ENCODE results near the gene PPP2R3B.
"Not testable (repeated sequence)": the region's sequence is repeated elsewhere in the genome, so short reads cannot be mapped to it uniquely, and the experiment has no call there.

PPP2R3B gene

DNA sequence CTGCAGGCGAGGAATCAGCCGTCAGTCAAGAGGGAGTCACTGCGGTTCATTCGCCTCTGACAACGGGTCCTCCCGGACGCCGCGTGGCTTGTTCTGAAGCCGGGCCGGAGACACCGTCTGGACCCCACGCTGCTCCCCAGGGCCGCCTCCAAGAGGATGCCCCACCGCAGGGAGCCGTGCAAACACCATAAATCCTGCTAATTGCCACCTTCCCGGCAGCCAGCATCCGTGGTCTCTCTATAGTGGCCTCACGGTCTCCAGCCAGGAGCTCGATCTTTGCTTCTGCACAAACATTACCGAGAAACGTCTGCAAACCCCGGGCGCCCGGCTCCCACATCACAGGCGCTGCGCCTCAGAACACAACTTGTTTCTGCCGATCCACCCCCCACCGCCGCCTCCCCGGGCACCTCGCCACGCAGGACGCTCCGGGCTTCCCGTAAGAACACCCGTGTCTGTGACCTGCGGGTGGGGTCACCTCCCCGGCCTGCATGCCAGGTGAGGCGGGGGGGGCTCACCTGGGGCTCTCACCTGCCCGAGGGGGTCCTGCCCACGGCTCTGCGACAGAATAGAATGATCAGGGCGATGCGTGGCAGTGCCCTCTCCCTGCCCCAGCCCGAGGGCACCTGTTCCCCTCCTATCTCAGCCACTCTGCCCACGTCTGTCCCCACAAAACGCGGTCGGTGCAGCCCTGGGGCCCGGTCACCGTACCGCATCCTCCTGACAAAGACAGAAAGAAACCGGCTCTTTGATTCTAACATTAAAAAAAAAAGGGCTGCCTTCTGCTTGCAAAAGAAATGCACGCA, 32.4 kb upstream of the PPP2R3B start:
- H3K36me3 ChIP-seq (replicated peaks; ENCODE audit: low read depth, low read length): no peaks in the 10 kb centered on the region
- no peak overlapping the region for H3K9ac ChIP-seq (ENCODE audit: low read length)
- no peak overlapping the region for H3K4me2 ChIP-seq (ENCODE audit: low read length)
- H4K20me1 ChIP-seq (ENCODE audit: insufficient read depth, low read length): no peaks in the 10 kb centered on the region
- H3K79me2 ChIP-seq (ENCODE audit: low read length): no peaks in the 10 kb centered on the region
- no peak overlapping the region for H3K27ac ChIP-seq (ENCODE audit: low read length)
- no peak overlapping the region for H2AFZ ChIP-seq (ENCODE audit: low read depth, low read length)
- no peaks in the 10 kb centered on the region for H3K27me3 ChIP-seq (ENCODE audit: low read depth, low read length)
- H3K4me3 ChIP-seq (ENCODE audit: low read length): no peak overlapping the region
- no peaks in the 10 kb centered on the region for H3K9me3 ChIP-seq (ENCODE audit: insufficient read depth, low read length)
- TF ChIP-seq, protein P1, sequence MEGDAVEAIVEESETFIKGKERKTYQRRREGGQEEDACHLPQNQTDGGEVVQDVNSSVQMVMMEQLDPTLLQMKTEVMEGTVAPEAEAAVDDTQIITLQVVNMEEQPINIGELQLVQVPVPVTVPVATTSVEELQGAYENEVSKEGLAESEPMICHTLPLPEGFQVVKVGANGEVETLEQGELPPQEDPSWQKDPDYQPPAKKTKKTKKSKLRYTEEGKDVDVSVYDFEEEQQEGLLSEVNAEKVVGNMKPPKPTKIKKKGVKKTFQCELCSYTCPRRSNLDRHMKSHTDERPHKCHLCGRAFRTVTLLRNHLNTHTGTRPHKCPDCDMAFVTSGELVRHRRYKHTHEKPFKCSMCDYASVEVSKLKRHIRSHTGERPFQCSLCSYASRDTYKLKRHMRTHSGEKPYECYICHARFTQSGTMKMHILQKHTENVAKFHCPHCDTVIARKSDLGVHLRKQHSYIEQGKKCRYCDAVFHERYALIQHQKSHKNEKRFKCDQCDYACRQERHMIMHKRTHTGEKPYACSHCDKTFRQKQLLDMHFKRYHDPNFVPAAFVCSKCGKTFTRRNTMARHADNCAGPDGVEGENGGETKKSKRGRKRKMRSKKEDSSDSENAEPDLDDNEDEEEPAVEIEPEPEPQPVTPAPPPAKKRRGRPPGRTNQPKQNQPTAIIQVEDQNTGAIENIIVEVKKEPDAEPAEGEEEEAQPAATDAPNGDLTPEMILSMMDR (IDR thresholded peaks at IDR 0.05; ENCODE audit: low read depth, low read length): no peak
- TF ChIP-seq EZH2phosphoT487 (IDR thresholded peaks at IDR 0.05; ENCODE audit: low read depth): no peak
- no peaks in the 10 kb centered on the region for H3K4me1 ChIP-seq (ENCODE audit: low read length)

DNA sequence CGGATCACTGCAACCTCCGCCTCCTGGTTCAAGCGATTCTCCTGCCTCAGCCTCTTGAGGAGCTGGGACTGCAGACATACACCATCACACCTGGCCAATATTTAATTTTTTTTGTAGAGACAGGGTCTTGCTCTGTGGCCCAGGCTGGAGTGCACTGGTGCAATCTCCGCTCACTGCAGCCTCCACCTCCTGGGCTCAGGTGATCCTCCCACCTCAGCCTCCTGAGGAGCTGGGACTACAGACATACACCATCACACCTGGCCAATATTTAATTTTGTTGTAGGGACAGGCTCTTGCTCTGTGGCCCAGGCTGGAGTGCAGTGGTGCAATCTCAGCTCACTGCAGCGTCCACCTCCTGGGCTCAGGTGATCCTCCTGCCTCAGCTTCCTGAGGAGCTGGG, 28.8 kb upstream of the PPP2R3B start:
- H3K27me3 ChIP-seq (ENCODE audit: low read depth, low read length); H3K9me3 ChIP-seq (ENCODE audit: insufficient read depth, low read length); H4K20me1 ChIP-seq (ENCODE audit: insufficient read depth, low read length): not testable (repeated sequence)

DNA sequence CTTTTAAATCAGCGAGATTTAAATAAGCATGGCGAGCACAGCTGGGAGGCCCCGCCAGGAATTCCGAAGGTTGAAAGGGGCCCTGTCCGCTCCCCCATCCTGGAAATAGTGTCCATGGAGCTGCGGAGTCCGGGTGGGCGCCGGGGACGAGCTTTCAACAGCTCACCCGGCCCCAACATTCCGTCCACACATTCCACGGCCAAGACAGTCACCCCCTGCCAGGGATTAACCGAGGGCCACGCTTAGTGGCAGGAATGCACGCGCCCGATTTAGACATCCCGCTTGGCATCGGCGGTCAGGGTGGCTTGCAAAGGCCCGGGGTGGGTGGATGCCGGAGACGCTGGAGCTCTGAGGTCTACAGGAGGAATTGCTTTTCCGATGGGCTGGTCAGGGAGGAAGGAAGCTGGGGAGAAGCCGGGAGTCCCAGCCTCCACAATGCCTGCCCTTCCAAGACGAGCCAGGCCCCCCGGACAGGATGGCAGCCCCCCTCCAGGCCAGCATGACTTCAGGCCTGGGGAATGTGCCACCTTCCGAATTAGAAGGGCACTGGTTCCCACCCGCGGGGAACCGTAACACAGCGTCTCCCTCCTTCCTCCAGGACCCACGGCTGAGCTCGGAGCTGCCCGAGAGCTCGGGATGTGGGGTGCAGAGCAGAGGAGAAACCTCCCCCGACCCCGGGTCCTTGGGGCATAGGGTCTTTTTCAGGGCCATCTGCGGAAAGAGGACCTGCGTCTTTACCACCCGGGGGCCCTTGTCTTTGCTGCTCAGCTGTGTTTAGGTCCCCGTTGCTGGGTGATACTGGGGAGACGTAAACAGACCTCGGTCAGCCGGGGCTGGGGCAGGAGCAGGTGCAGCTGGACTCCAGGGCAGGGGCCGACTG, 26.9 kb upstream of the PPP2R3B start:
- no peaks in the 10 kb centered on the region for H3K9me3 ChIP-seq (ENCODE audit: insufficient read depth, low read length)
- H3K36me3 ChIP-seq (replicated peaks; ENCODE audit: low read depth, low read length): no peaks in the 10 kb centered on the region
- H3K79me2 ChIP-seq (ENCODE audit: low read length): no peaks in the 10 kb centered on the region
- TF ChIP-seq, protein P1 (IDR thresholded peaks at IDR 0.05; ENCODE audit: low read depth, low read length): no peak
- no peak for TF ChIP-seq EZH2phosphoT487 (IDR thresholded peaks at IDR 0.05; ENCODE audit: low read depth)
- H2AFZ ChIP-seq (ENCODE audit: low read depth, low read length): no peak overlapping the region
- H4K20me1 ChIP-seq (ENCODE audit: insufficient read depth, low read length): no peaks in the 10 kb centered on the region
- H3K4me1 ChIP-seq (ENCODE audit: low read length): no peaks in the 10 kb centered on the region
- no peaks in the 10 kb centered on the region for H3K27me3 ChIP-seq (ENCODE audit: low read depth, low read length)
- H3K27ac ChIP-seq (ENCODE audit: low read length): no peak overlapping the region
- H3K9ac ChIP-seq (ENCODE audit: low read length): no peak overlapping the region
- no peak overlapping the region for H3K4me3 ChIP-seq (ENCODE audit: low read length)
- no peak overlapping the region for H3K4me2 ChIP-seq (ENCODE audit: low read length)

More for the DNA sequence above, 28.8 kb upstream of the PPP2R3B start:
- not testable (repeated sequence) for H3K4me1 ChIP-seq (ENCODE audit: low read length); H3K27ac ChIP-seq (ENCODE audit: low read length); H2AFZ ChIP-seq (ENCODE audit: low read depth, low read length); H3K4me3 ChIP-seq (ENCODE audit: low read length); H3K9ac ChIP-seq (ENCODE audit: low read length); H3K4me2 ChIP-seq (ENCODE audit: low read length); H3K79me2 ChIP-seq (ENCODE audit: low read length); H3K36me3 ChIP-seq (replicated peaks; ENCODE audit: low read depth, low read length)

DNA sequence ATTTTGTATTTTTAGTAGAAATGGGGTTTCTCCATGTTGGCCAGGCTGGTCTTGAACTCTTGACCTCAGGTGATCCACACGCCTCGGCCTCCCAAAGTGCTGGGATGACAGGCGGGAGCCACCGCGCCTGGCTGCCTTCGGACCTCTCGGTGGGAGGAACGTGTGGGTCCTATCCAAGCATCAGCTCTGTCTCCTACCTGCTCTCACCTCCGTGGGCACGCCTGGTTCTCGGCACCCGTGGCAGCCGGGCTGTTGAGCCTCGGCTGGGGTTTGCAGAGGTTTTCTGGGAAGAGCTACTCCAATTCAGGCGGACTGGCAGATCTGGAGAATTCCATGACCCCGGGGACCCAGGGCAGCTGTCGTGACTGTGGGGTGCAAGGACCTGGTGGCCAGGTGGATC, 23.6 kb upstream of the PPP2R3B start:
- no peak overlapping the region for H3K9ac ChIP-seq (ENCODE audit: low read length)
- TF ChIP-seq, protein P1 (IDR thresholded peaks at IDR 0.05; ENCODE audit: low read depth, low read length): no peak
- no peak for TF ChIP-seq EZH2phosphoT487 (IDR thresholded peaks at IDR 0.05; ENCODE audit: low read depth)
- H3K27ac ChIP-seq (ENCODE audit: low read length): no peak overlapping the region
- no peak overlapping the region for H3K4me2 ChIP-seq (ENCODE audit: low read length)
- H3K4me1 ChIP-seq (ENCODE audit: low read length): no peaks in the 10 kb centered on the region
- H3K9me3 ChIP-seq (ENCODE audit: insufficient read depth, low read length): no peaks in the 10 kb centered on the region
- H4K20me1 ChIP-seq (ENCODE audit: insufficient read depth, low read length): no peaks in the 10 kb centered on the region
- H3K4me3 ChIP-seq (ENCODE audit: low read length): no peak overlapping the region
- no peaks in the 10 kb centered on the region for H3K79me2 ChIP-seq (ENCODE audit: low read length)
- H3K36me3 ChIP-seq (replicated peaks; ENCODE audit: low read depth, low read length): peaks cover 5% of the 10 kb centered on the region
- no peaks in the 10 kb centered on the region for H3K27me3 ChIP-seq (ENCODE audit: low read depth, low read length)
- H2AFZ ChIP-seq (ENCODE audit: low read depth, low read length): no peak overlapping the region
